HG02970 (cell line): ENCODE data around the gene CFAP90.

Source experiments
- ATAC-seq: cut with Tn5 transposase; IDR thresholded peaks from one replicate; pipeline ENCODE4 v1.9.1; 2021; ENCODE audit warnings: mild to moderate bottlenecking, moderate library complexity, moderate number of reproducible peaks; ENCODE audit not compliant: unreplicated experiment, low FRiP score

CFAP90 gene

GRCh38 chr5:7784683-7785380 is 66.1 kb downstream of the CFAP90 start:
- ATAC-seq: no peak

- ATAC-seq: no peak
Measured at GRCh38 chr5:7781899-7782298, 69.0 kb downstream of the CFAP90 start.
